ENCODE data around the gene BMS1. TPM values are rescaled to one million over a fixed set of nuclear protein-coding genes. Genes with fewer than 3 reads are reported as not detected.

BMS1 gene
- total and polyA plus RNA-seq, 2 experiments from 2014 or later, result 14.5 to 15.8 TPM

GRCh38 chr10:42866115-42866995 is 83.8 kb downstream of the BMS1 start:
- Histone ChIP-seq H3K9me3 (ENCODE audit: low read depth) (no peaks in the 10 kb centered on the region), H3K4me3 (no peak overlapping the region), H3K27me3 (peaks cover 14% of the 10 kb centered on the region), H3K27ac (no peak overlapping the region), H4K20me1 (ENCODE audit: insufficient read depth, poor library complexity, severe bottlenecking) (no peaks in the 10 kb centered on the region), H3K4me2 (peak overlapping the region; percentile 73), H3K79me2 (no peaks in the 10 kb centered on the region), H3K4me1 (ENCODE audit: insufficient read depth) (no peaks in the 10 kb centered on the region), H3K36me3 (replicated peaks; ENCODE audit: insufficient read depth, low read depth) (no peaks in the 10 kb centered on the region), H3K9me2 (replicated peaks; ENCODE audit: insufficient read depth) (no peaks in the 10 kb centered on the region), H2AFZ (peak overlapping the region; percentile 21)
- peak; percentile 89 for DNase-seq (ENCODE audit: low spot score)
- TF ChIP-seq CTCF (IDR thresholded peaks at IDR 0.05; ENCODE audit: poor library complexity), result peak; percentile 80
- no peak for TF ChIP-seq EZH2phosphoT487 (IDR thresholded peaks at IDR 0.05; ENCODE audit: low read depth, severe bottlenecking, unreplicated experiment)
- WGBS (ENCODE audit: low lambda C conversion rate, missing lambda C conversion rate), result 30% methylated on average over 75 of the region's 87 CpGs

- Histone ChIP-seq H3K79me2 (no peaks in the 10 kb centered on the region), H2AFZ (no peak overlapping the region), H4K20me1 (ENCODE audit: insufficient read depth, poor library complexity, severe bottlenecking) (no peaks in the 10 kb centered on the region), H3K9me3 (ENCODE audit: low read depth) (no peaks in the 10 kb centered on the region), H3K9me2 (replicated peaks; ENCODE audit: insufficient read depth) (no peaks in the 10 kb centered on the region), H3K4me2 (no peak overlapping the region), H3K27me3 (peaks cover 14% of the 10 kb centered on the region), H3K36me3 (replicated peaks; ENCODE audit: insufficient read depth, low read depth) (no peaks in the 10 kb centered on the region), H3K27ac (no peak overlapping the region), H3K4me1 (ENCODE audit: insufficient read depth) (no peaks in the 10 kb centered on the region), H3K4me3 (no peak overlapping the region)
- 96% methylated on average over 9 of the region's 9 CpGs for WGBS (ENCODE audit: low lambda C conversion rate, missing lambda C conversion rate)
- no peak for DNase-seq (ENCODE audit: low spot score)
- TF ChIP-seq EZH2 (IDR thresholded peaks at IDR 0.05; ENCODE audit: borderline replicate concordance), result no peak
- no peak for TF ChIP-seq EZH2phosphoT487 (IDR thresholded peaks at IDR 0.05; ENCODE audit: low read depth, severe bottlenecking, unreplicated experiment)
- no peak for TF ChIP-seq CTCF (IDR thresholded peaks at IDR 0.05; ENCODE audit: poor library complexity)
These were observed 85.0 kb downstream of the BMS1 start for GRCh38 chr10:42867571-42867970.

- TF ChIP-seq EZH2phosphoT487 (IDR thresholded peaks at IDR 0.05; ENCODE audit: low read depth, severe bottlenecking, unreplicated experiment), result no peak
- TF ChIP-seq CTCF (IDR thresholded peaks at IDR 0.05; ENCODE audit: poor library complexity), result no peak
- no peak for TF ChIP-seq EZH2 (IDR thresholded peaks at IDR 0.05; ENCODE audit: borderline replicate concordance)
- Histone ChIP-seq H3K9me3 (ENCODE audit: low read depth) (no peaks in the 10 kb centered on the region), H3K4me2 (no peak overlapping the region), H3K27ac (no peak overlapping the region), H3K27me3 (peaks cover 14% of the 10 kb centered on the region), H3K36me3 (replicated peaks; ENCODE audit: insufficient read depth, low read depth) (no peaks in the 10 kb centered on the region), H3K9me2 (replicated peaks; ENCODE audit: insufficient read depth) (no peaks in the 10 kb centered on the region), H4K20me1 (ENCODE audit: insufficient read depth, poor library complexity, severe bottlenecking) (no peaks in the 10 kb centered on the region), H2AFZ (no peak overlapping the region), H3K4me1 (ENCODE audit: insufficient read depth) (no peaks in the 10 kb centered on the region), H3K4me3 (no peak overlapping the region), H3K79me2 (no peaks in the 10 kb centered on the region)
- DNase-seq (ENCODE audit: low spot score), result no peak
- 80% methylated on average over 9 of the region's 9 CpGs for WGBS (ENCODE audit: low lambda C conversion rate, missing lambda C conversion rate)
These were observed 85.9 kb downstream of the BMS1 start for GRCh38 chr10:42868530-42868929.

Data from hepatocyte (in vitro differentiated cells).